ENCODE measurements around the gene METAP1.
"Not testable (repeated sequence)": the region's sequence is repeated elsewhere in the genome, so short reads cannot be mapped to it uniquely, and the experiment has no call there.

Gene METAP1

DNA sequence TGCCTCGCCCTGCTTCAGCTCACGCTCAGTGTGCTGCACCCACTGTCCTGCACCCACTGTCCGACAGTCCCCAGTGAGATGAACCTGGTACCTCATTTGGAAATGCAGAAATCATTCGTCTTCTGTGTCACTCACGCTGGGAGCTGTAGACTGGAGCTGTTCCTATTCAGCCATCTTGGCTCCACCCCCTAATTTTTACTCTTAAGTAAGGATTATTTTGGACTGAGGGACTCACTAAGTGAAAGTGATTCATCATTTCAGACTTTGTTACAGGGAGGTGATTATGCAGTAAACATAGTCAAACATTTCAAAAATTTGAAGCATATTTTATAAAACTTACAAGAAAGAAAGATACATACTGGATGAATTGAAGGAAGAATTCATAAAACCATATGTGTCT lies 104.3 kb downstream of the METAP1 start:
- DNase-seq: not testable (repeated sequence)

GRCh38 chr4:99100876-99101275 lies 105.4 kb downstream of the METAP1 start:
- DNase-seq: no peak

DNA sequence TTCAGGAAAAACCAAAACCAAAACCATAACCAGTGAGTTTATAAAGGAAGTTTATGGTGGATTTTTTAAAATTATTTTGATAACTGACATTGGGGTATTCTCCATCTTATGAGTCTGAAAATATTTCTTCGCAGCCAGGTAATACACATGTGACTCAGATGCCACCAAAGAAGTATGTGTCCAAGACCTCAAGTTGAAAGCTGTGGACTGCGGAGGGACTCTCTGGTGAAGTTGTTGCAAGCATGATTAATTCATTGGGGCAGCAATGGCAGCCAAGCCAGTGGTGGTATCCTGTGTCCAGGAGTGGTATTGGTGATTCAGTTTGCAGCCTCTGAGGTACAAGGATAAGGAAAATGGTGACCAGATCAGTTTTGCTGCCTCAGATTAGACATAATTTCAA lies 107.1 kb downstream of the METAP1 start:
- no peak for DNase-seq

GRCh38 chr4:99103166-99103565 lies 107.6 kb downstream of the METAP1 start:
- DNase-seq: no peak

DNA sequence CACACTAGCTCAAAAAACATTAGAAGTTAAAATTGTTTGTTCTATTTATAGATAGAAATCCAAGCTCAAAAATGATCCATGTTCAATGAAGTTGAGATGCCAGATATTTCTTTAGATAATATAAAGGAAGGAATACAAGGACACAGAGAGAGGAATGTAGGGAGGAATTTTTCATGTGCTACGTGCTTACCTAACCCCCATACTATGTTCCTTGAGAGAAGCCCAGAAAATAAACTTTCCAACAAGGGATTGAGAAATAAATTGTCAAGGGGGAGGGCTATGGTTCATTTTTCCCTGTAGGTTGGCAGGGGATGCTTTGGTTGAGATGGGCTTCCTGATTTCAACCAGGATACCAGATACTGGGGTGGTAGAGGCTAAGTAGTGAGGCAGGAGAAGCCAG lies 108.6 kb downstream of the METAP1 start:
- DNase-seq: no peak

- not testable (repeated sequence) for DNase-seq
These were observed 113.8 kb downstream of the METAP1 start for GRCh38 chr4:99109286-99109685.

Measured in C1 segment of cervical spinal cord (tissue), 14 donors.